Ectodermal cell (in vitro differentiated cells): Measurements from ENCODE around the gene CSKMT.
"Not testable (repeated sequence)": the region's sequence is repeated elsewhere in the genome, so short reads cannot be mapped to it uniquely, and the experiment has no call there.

Experiments
- H3K27ac ChIP-seq: 2 replicates; pipeline ENCODE4 v1.7.0; 2013; ENCODE audit warnings: mild to moderate bottlenecking, low read depth, low read length; ENCODE audit not compliant: insufficient read depth, poor library complexity, severe bottlenecking
- H3K27me3 ChIP-seq: 2 replicates; pipeline ENCODE4 v1.7.0; 2013; ENCODE audit warnings: mild to moderate bottlenecking, low read length; ENCODE audit not compliant: insufficient read depth, control insufficient read depth, poor library complexity, severe bottlenecking
- H3K36me3 ChIP-seq: one replicate; pipeline ENCODE4 v1.7.0; 2013; ENCODE audit warnings: low read length; ENCODE audit not compliant: control insufficient read depth, insufficient read depth
- H3K4me1 ChIP-seq: one replicate; pipeline ENCODE4 v1.7.0; 2013; ENCODE audit warnings: low read length; ENCODE audit not compliant: control insufficient read depth, insufficient read depth
- H3K4me3 ChIP-seq: 2 replicates; pipeline ENCODE4 v1.7.0; 2013; ENCODE audit warnings: low read depth, low read length, control low read depth; ENCODE audit not compliant: insufficient read depth
- H3K9me3 ChIP-seq: 2 replicates; pipeline ENCODE4 v1.7.0; 2013; ENCODE audit warnings: mild to moderate bottlenecking, low read length, moderate library complexity; ENCODE audit not compliant: control insufficient read depth
- WGBS, 2 experiments: methylation state at CpG; one replicate each; pipeline ENCODE4 v1.1.7; 2013; ENCODE audit warnings: missing lambda C conversion rate in 2 of 2; 5-methylcytosine and 5-hydroxymethylcytosine counted together

CSKMT gene

DNA sequence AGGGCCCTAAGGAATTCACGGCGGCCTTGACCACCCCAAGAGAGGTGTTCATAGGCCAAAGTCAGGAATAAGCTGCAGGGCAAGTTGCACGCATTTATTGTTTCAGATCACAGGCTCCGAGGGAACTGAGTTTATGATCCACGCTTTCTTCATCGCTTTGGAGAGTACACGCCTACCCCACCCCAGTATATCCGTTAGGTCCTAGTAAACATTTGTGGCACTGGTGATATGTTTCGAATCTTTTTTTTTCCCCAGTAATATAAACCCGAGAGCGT is 19.5 kb upstream of the CSKMT start:
- H3K4me3 ChIP-seq, result peak overlapping the region; percentile 87
- no peaks in the 10 kb centered on the region for H3K9me3 ChIP-seq
- peak overlapping the region; percentile 91 for H3K27ac ChIP-seq
- H3K27me3 ChIP-seq, result no peaks in the 10 kb centered on the region
- 37 to 42% methylated on average over 11 of the region's 11 CpGs for WGBS, 2 experiments
- H3K4me1 ChIP-seq, result no peaks in the 10 kb centered on the region
- H3K36me3 ChIP-seq, result peaks cover 17% of the 10 kb centered on the region

GRCh38 chr11:62645946-62646824 is 18.9 kb upstream of the CSKMT start, which contains the start of gene GANAB:
Gene GANAB (minus strand): TSS chr11:62646613. CDS start chr11:62646599, 14 bp downstream.
- peak within 1 kb of the TSS; percentile 91 for H3K27ac ChIP-seq
- H3K9me3 ChIP-seq, result no peaks in the 10 kb centered on the region
- H3K4me1 ChIP-seq, result no peaks in the 10 kb centered on the region
- H3K36me3 ChIP-seq, result peaks cover 17% of the 10 kb centered on the region
- no peaks in the 10 kb centered on the region for H3K27me3 ChIP-seq
- H3K4me3 ChIP-seq, result peak within 1 kb of the TSS; percentile 87
- WGBS, 2 experiments, result 0 to 1% methylated on average over 73 of the region's 73 CpGs

GRCh38 chr11:62646825-62647608 is 18.1 kb upstream of the CSKMT start:
- H3K4me3 ChIP-seq, result no peak overlapping the region
- no peak overlapping the region for H3K27ac ChIP-seq
- H3K4me1 ChIP-seq, result no peaks in the 10 kb centered on the region
- 79 to 81% methylated on average over 32 of the region's 32 CpGs for WGBS, 2 experiments
- no peaks in the 10 kb centered on the region for H3K27me3 ChIP-seq
- H3K36me3 ChIP-seq, result peaks cover 17% of the 10 kb centered on the region
- H3K9me3 ChIP-seq, result no peaks in the 10 kb centered on the region

GRCh38 chr11:62647609-62648005 is 17.5 kb upstream of the CSKMT start:
- whole genome bisulfite sequencing, 2 experiments, result 95 to 96% methylated on average over 6 of the region's 6 CpGs
- Histone ChIP-seq H3K4me1 (no peaks in the 10 kb centered on the region), H3K36me3 (peaks cover 17% of the 10 kb centered on the region)

DNA sequence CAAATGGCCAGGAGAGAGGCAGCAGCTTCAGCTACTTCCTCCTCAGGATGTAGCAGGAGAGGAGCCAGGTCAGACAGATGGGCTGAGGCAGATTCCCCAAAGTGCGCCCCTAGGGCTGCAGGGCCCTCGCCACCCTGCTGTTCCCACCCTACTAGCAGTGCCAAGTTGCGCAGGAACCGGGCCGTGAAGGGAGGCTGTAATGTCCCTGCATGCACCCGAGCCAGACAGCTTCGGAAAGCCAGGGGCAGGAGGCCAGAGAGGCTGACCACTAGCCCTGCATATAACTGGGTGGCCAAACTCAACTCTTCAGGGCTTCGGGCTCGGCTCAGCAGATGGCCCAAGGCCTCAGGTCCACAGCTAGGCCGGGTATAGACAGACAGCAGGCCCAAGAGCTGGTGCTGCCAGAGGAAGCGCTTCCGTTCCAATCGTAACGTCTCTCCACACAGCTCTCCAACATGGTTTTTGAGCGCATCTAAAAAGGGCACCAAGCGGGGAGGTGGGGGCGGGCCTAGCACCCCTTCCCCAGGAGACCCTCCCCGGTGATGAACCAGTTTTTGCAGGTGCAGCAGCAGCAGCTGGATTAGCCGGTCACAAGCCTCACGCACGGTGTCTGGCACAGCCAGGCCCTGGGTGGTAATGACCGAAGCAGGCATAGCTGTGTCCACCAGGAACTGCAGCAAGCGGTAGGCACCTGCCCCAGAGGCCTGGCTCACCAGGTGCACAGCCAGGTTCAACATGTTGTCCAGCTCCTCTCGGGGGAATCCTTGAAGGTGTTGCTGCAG is 16.7 kb upstream of the CSKMT start:
- Histone ChIP-seq H3K4me1 (no peaks in the 10 kb centered on the region), H3K27ac (no peak overlapping the region), H3K36me3 (peaks cover 17% of the 10 kb centered on the region), H3K9me3 (no peaks in the 10 kb centered on the region), H3K27me3 (no peaks in the 10 kb centered on the region), H3K4me3 (no peak overlapping the region)
- WGBS, 2 experiments, result 94% methylated on average over 24 of the region's 24 CpGs

More at GRCh38 chr11:62647609-62648005, 17.5 kb upstream of the CSKMT start:
- H3K9me3 ChIP-seq, result no peaks in the 10 kb centered on the region
- H3K27ac ChIP-seq, result no peak overlapping the region
- no peaks in the 10 kb centered on the region for H3K27me3 ChIP-seq
- H3K4me3 ChIP-seq, result no peak overlapping the region

DNA sequence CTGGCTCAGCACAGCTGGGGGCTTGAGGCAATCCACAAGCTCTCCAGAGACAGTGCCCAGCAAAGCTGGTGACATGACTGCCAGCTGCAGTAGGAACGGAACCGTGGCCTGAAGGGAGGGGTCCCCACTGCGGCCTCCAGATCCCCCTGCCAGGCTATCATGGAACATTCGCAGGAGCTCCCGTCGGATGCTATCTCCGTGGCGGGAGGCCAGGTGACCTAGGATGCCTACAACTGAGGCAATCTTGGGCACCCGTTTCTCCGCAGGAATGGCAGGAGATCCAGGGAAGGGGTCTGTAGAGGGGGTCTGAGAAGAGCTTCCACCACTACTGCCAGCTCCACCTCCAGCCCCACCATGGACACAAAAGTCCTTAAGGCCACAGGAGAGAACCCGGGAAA is 16.1 kb upstream of the CSKMT start:
- no peak overlapping the region for H3K27ac ChIP-seq
- H3K9me3 ChIP-seq, result no peaks in the 10 kb centered on the region
- 94 to 96% methylated on average over 9 to 11 of the region's 11 CpGs for WGBS, 2 experiments
- H3K27me3 ChIP-seq, result no peaks in the 10 kb centered on the region
- H3K4me3 ChIP-seq, result no peak overlapping the region
- H3K36me3 ChIP-seq, result peaks cover 17% of the 10 kb centered on the region
- no peaks in the 10 kb centered on the region for H3K4me1 ChIP-seq

- Histone ChIP-seq H3K9me3 (no peaks in the 10 kb centered on the region), H3K36me3 (peaks cover 12% of the 10 kb centered on the region), H3K4me1 (no peaks in the 10 kb centered on the region), H3K27ac (no peak overlapping the region), H3K27me3 (no peaks in the 10 kb centered on the region), H3K4me3 (no peak overlapping the region)
- 96% methylated on average over 11 of the region's 11 CpGs for WGBS, 2 experiments
Observed at GRCh38 chr11:62649486-62649885, 15.6 kb upstream of the CSKMT start.

DNA sequence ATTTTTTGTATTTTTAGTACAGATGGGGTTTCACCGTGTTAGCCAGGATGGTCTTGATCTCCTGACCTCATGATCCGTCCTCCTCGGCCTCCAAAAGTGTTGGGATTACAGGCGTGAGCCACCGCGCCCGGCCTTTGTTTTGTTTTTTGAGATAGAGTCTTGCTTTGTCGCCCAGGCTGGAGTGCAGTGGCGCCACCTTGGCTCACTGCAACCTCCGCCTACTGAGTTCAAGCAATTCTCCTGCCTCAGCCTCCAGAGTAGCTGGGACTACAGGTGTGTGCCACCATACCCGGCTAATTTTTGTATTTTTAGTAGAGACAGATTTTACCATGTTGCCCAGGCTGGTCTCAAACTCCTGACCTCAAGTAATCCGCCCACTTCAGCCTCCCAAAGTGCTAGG is 14.8 kb upstream of the CSKMT start:
- H3K9me3 ChIP-seq, H3K36me3 ChIP-seq, H3K27ac ChIP-seq, H3K27me3 ChIP-seq, H3K4me3 ChIP-seq, H3K4me1 ChIP-seq: not testable (repeated sequence)
- 91 to 96% methylated on average over 12 of the region's 12 CpGs for WGBS, 2 experiments

- peak overlapping the region; percentile 79 for H3K27ac ChIP-seq
- no peaks in the 10 kb centered on the region for H3K27me3 ChIP-seq
- H3K9me3 ChIP-seq, result no peaks in the 10 kb centered on the region
- peaks cover 8% of the 10 kb centered on the region for H3K36me3 ChIP-seq
- 41% methylated on average over 16 of the region's 16 CpGs for WGBS, 2 experiments
- H3K4me3 ChIP-seq, result peak overlapping the region; percentile 96
- no peaks in the 10 kb centered on the region for H3K4me1 ChIP-seq
Observed at GRCh38 chr11:62652161-62653006, 12.7 kb upstream of the CSKMT start.
